Germinal center (tissue), 1 donor: ENCODE measurements around the gene ARHGAP1.

Experiments used
- DNase-seq: peaks from one replicate; pipeline ENCODE4 v3.0.0; 2012; ENCODE audit warnings: mixed read lengths, low spot score

The ARHGAP1 gene

DNA sequence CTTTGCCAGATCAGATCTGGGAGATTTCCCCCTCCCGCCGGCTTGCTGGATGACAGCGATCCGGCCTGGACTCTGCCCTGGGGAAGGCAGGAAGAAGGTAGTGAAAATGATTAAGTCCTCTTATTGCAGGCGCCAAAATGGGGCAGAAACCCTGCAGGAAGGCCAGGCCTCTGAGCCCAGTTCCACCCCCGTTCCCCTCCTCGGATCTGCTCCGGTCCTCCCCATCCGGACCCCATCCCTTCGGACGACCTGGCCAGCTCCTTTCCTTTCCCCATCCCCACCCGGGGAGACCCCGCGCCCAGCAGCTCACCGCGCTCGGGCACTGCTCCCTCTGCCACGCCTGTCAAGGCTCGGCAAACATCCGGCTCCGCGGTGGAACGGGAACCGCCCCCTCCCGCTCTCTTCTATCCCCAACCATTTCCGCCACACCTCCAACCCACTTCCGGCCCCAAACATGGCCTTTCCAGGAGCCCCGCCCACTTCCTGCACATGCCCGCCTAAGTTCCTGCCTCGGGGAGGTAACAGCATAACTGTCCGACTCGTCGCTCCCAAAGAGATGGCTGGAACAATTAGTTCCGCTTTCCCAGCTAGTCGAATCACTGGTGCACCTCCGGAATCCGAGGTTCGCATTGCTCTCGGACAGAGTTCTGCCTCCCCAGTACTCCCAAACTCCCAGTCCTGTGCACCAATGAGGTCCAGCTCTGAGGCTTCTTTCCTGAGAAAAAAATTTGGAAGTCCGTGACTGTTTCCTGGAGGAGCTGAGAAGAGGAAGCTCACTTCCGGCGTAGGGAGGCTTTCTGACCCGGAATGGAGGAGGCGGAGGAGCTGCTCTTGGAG lies at the start of gene ARHGAP1, which contains the start of gene ZNF408:
ARHGAP1 (minus strand) TSS at position 379 of the 837 bp plus-strand sequence. CDS start 4,512 bp downstream, outside the sequence.
ZNF408 (plus strand) TSS at position 791 of the 837 bp plus-strand sequence; CDS start at position 808, 17 bp downstream.
- peak; percentile 95 for DNase-seq

DNA sequence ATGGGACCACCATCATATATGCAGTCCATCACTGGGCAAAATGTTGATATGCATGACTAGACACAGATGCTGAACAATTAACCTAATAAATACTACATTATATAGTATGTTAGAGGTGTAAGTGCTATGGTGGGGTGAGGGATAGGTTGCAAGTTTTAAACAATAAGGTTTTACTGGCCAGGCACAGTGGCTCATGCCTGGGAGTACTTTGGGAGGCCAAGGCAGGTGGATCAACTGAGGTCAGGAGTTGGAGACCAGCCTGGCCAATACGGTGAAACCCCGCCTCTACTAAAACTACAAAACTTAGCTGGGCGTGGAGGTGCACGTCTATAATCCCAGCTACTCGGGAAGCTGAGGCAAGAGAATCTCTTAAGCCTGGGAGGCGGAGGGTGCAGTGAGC lies 46.7 kb upstream of the ARHGAP1 start:
- no peak for DNase-seq

DNA sequence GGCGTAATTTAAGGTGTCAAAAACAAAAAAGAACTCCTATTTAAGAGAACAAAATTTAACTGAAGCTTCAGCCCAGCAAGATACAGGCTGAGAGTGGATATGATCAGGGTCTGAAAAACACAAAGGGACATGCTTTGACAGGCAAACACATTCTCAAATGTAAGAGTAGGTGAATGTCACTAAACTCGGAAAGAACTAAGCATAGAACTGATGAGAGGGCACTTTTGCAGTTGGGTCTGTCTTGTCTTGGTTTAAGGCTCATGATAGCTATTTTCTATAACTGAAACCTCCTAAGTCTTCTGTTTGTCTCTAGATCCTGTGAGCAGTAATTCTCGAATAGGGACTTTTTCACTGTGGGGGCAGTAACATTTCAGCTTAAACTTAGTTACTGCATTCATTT lies 45.6 kb upstream of the ARHGAP1 start:
- no peak for DNase-seq

DNA sequence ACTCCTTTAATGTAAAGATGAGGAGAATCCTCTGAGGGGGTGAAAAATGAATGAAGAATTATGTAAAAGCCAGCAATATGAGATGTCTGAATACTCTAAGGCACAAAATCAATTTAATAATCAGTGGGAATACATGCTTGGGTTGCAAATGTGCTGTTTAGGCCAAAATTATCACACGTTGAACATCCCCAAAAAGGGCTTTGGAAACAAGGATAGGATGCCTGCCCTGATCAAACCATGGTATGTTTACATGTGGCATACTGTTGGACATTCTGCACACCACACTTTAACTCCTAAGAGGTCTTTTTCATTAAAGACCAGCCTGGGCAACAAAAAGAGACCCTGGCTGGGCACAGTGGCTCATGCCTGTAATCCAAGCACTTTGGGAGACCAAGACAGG lies 44.9 kb upstream of the ARHGAP1 start:
- no peak for DNase-seq

DNA sequence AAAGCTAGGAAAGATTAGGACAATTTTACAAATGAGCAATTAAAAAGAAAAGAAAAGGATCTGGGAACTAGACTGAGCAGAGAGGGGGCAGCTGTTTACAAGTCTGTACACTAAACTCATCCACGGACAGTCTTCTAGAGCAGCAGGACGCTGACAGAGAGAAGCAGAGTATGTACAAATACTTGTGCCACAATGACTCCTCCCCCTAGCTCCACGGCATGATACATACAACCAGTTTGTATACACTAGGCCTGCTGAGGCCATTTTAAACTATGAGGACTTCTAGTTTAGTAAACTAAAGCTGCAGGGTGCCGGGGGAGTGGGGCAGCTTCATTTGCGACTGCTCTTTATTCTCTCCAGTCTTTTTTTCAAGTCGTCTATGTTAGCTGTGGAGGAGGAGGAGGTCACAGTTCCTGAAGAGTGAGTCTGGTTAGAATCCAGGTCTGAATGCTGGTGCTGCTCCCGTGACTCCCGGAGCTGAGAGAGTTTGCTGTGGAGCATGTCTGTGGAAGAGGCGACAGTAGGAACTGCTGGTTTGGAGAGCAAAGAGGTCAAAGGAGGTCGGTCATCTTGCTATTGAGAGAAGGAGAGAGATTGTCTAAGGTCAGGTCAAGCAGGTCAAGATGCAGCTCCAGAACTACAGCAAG lies 43.4 kb upstream of the ARHGAP1 start:
- no peak for DNase-seq

DNA sequence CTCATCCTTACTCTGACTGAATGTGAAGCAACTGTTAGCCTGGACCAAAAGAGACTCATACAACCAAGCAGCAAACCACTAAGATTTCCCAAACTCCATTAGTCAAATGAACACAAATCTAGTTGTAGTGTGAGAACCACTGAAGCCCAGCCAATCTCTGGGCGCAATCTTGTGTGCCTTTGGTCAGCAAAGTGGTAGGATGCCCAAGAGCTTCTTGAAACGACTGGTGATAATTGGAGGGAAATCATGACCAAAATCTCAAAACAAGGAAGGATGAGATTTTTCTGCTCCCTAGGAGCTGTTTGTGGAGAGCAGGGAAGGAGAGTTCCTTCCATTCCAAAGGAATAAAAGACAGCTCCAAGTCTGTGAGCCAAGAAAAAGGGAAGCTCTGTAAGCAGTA lies 42.6 kb upstream of the ARHGAP1 start:
- DNase-seq, result no peak

DNA sequence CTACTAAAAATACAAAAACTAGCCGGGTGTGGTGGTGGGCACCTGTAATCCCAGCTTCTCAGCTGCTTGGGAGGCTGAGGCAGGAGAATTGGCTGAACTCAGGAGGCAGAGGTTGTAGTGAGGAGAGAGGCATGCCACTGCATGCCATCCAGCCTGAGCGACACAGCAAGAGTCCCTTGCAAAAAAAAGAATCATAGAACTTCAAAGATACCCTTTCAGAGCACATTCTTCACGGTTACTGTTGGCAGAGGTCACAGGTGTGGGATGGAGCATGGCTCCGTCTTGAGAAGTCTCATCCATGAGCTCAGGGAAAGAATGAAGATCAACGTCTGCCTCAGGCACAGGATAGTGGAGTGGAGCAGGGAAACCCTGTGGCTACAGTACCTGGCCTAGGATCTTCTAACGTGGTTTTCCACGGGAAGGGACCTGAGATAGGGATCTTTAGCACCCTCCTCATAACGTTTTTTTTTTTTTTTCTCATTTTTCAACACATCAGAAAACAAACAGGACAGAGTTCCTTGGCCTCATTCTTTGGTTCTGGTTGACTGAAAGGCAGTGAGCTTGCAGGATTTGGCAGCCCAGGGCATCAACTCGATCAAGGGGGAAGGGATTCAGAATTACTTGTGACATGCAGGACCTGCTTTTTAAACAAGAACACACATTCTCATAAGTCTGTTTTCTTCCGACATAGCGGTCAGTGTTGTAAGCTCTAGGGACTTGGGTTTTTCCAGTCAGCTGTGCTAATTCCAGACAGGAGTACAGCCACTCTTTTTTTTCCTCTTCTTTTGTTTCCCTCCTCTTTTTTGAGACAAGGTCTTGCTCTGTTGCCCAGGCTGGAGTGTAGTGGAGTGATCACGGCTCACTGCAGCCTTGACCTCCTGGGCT lies 41.4 kb upstream of the ARHGAP1 start:
- DNase-seq, result no peak

DNA sequence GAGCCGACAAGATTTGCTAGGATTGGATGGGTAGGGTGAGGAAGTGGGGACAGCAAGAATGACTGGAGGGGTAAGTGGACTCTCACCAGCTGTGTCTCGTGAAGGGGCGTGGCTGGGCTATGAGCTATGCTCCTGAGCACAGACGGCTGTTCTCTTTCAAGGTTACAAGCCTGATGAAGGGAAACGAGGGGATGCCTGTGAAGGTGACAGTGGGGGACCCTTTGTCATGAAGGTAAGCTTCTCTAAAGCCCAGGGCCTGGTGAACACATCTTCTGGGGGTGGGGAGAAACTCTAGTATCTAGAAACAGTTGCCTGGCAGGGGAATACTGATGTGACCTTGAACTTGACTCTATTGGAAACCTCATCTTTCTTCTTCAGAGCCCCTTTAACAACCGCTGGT lies 38.5 kb upstream of the ARHGAP1 start:
- DNase-seq, result no peak

DNA sequence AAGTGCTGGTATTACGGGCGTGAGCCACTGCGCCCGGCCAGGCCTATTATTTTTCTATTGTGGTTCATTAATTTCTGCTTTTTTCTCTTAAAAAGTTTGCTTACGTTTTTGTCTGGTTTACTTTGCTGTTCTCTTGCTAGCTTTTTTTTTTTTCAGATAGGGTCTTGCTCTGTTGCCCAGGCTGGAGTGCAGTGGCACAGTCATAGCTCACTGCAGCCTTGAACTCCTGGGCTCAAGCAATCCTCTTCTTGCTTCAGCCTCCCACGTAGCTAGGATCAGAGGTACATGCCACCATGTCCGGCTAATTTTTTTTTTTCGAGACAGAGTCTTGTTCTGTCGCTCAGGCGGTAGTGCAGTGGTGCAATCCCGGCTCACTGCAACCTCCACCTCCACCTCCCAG lies 37.3 kb upstream of the ARHGAP1 start:
- no peak for DNase-seq

DNA sequence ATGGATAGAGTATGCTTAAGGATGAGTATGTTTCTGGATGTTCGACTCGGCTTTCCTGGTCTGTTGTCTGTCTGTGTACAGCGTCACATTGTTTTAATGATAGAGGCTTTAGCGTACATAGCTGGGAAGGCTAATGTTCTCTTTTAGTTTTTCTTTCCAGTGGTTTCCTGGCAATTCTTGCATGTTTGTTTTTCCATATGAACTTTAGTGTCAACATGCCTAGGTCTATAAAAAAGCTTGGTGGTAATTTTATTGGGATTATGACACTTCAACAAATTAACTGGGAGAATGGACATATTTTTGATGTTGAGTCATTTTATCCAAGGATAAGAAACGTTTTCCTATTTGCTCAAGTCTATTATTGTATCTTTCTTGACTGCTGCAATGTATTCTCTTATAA lies 36.2 kb upstream of the ARHGAP1 start:
- DNase-seq, result no peak

DNA sequence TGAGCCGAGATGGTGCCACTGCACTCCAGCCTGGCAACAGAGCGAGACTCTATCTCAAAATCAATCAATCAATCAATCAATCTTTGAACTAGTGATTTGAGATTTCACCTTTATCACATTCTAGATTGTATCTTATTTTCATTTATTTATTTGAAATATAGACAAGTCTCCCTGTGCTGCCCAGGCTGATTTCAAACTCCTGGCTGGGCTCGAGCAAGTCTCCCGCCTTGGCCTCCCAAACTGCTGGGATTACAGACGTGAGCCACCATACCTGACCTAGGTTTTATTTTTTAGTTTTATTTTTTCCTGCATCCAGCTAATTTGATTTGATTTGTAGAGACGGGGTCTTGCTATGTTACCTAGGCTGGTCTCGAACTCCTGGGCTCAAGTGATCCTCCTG lies 35.7 kb upstream of the ARHGAP1 start:
- no peak for DNase-seq

DNA sequence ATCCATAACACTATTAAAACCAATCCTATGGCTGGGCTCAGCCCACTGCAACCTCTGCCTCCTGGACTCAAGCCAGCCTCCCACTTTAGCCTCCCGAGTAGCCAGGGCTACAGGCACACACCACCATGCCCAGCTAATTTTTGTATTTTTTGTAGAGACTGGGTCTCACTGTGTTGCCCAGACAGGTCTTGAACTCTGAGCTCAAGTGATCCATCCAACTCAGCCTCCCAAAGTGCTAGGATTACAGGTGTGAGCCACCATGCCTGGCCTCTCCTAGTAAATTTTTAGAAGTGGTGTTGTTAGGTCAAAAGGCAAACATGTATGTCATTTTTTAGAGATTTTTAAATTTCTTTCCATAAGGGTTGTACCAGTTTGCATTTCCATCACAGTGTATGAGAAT lies 32.8 kb upstream of the ARHGAP1 start:
- no peak for DNase-seq

DNA sequence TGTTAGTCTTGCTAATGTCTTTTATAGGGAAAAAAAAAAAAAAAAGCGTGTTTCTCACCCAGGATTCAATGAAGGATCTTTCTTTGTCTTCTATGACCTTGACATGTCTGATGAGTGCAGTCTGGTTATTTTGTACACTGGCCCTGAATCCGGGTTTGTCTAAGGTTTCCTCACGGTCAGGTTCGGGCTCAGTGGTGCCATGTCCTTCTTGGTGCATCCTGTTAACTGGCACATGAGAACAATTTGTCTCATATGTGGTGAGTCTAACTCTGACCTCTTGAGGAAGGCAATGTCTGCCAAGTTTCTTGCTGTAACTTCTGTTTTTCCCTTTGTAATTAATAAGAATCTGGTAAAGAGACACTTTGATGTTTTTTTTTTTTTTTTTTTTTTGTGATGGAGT lies 31.1 kb upstream of the ARHGAP1 start:
- no peak for DNase-seq

DNA sequence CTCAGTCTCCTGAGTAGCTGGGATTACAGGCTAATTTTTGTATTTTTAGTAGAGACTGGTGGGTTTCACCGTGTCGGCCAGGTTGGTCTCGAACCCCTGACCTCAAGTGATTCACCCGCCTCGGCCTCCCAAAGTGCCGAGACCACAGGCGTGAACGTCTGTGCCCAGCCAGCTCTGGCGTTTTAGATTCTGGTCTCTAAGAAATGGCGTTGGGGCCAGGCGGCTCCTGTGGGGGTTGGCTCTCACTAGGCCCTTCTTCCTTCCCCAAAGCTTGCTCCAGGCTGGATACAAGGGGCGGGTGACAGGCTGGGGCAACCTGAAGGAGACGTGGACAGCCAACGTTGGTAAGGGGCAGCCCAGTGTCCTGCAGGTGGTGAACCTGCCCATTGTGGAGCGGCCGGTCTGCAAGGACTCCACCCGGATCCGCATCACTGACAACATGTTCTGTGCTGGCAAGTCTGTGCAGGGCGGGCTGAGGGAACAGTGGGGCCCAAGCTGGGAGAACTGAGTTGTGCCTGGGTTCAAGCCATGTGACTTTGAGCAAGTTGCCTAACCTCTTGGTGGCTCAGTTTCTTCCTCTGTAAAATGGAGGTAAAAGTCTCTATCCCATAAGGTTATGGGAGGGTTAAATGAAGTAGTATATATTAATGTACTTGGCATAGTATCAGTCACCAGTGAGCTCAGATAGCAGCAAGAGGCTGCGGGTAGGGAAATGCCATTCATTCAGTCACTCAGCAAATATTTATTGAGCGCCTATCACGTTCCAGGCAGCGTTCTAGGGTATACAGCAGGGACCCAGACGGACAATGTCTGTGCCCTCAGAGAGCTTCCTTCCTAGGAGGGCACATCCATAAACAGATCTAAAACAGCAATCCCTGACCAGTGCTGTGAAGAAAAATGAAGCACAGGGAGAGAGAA lies 28.9 kb upstream of the ARHGAP1 start:
- no peak for DNase-seq

DNA sequence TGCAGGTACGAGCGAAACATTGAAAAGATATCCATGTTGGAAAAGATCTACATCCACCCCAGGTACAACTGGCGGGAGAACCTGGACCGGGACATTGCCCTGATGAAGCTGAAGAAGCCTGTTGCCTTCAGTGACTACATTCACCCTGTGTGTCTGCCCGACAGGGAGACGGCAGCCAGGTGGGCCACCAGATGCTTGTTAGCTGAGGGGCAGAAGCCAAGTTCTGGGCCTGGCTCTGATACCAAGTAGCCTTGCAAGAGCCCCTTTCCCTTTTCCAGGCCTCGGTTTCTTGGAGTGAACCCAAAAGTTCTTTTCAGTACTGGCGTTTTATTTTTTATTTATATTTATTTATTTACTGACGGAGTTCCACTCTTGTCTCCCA lies 28.2 kb upstream of the ARHGAP1 start:
- DNase-seq, result no peak

DNA sequence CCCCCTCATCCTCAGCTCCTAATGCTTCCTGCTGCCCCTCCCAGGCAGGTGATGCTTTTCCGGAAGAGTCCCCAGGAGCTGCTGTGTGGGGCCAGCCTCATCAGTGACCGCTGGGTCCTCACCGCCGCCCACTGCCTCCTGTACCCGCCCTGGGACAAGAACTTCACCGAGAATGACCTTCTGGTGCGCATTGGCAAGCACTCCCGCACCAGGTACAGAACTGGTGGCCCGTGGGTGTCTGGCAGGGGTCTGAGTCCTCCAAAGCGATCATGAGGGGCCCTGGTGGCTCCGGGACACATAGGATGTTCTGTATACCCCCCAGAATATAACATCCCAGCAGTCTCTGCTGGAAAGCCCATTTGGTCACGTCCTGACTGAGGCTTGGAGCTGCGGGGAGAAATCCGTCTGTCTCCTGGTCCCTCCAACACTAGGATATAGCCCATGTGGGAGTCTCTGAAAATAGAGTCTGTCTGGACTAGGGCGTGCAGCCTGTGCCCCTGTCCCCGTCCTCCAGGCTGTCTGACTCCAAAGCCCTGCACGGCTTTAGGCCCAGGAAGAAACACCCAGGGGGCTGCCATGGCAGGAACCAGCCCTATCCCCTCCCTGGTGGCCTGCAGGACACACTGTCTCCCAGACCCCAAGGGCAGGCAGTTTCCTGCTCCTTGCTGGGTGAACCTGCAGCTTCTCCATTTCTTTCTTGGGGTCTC lies 27.7 kb upstream of the ARHGAP1 start:
- DNase-seq, result no peak

DNA sequence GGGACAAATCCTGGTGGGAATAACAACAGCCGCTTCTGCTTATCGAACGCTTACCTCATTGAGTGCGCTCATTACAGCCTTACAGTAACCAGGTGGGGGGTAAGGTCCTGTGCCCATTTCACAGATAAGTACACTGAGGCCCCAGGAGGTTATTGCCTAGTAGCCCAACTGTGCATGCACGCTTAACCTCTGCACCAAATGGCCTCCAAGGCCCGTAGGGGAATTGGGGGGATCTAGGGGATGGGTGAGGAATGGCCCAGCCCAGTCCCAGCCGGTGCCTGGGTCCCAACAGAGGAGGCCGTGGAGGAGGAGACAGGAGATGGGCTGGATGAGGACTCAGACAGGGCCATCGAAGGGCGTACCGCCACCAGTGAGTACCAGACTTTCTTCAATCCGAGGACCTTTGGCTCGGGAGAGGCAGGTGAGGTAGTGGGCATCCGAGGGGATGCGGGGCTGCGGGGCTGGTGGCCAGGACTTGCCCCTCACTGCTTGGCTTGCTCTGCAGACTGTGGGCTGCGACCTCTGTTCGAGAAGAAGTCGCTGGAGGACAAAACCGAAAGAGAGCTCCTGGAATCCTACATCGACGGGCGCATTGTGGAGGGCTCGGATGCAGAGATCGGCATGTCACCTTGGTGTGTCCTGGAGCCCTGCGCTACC lies 25.9 kb upstream of the ARHGAP1 start:
- DNase-seq, result no peak

DNA sequence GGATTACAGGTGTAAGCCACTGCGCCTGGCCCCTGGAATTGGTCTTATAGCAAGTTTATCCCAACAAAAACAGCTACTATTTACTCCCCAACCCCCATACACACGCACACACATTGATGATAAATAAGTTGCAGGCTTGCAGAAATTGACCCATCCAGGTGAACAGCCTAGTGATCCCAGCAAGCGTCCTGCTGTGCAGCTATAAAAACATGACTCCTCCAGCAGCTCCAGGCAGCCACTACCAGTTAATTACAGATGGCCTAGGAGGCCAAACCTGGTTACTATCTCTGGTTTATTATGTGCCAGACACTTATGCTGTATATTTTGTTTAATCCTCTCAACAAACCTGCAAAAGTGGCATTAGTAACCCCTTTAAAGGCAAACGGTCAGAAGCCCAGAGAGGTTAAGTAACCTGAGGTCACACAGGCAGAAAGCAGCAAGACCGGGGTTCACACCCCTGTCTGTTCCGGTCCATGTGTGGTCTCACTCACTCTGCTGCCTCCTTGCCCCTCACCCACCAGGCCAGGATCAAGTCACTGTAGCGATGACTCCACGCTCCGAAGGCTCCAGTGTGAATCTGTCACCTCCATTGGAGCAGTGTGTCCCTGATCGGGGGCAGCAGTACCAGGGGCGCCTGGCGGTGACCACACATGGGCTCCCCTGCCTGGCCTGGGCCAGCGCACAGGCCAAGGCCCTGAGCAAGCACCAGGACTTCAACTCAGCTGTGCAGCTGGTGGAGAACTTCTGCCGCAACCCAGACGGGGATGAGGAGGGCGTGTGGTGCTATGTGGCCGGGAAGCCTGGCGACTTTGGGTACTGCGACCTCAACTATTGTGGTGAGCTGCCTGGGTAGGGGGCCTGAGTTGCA lies 25.2 kb upstream of the ARHGAP1 start:
- DNase-seq, result no peak

DNA sequence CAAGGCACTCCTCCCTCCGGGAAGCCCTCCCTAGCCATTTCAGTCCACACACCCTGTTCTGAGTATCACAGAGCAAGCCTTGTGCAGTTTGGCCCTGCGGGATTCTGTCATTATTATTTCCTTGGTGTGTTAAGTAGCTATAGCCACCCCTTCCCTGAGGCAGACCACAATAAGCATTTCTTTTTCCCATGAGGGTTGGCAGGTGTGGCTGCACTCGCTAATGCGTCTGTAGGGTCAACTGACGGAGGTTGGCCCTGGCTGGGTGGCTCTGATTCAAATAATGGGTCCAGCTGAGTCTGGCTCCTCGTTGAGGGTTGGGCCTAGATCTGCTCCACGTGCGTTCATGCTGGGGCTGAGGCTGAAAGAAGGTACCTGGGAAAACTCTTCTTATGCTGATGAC lies 23.7 kb upstream of the ARHGAP1 start:
- no peak for DNase-seq

DNA sequence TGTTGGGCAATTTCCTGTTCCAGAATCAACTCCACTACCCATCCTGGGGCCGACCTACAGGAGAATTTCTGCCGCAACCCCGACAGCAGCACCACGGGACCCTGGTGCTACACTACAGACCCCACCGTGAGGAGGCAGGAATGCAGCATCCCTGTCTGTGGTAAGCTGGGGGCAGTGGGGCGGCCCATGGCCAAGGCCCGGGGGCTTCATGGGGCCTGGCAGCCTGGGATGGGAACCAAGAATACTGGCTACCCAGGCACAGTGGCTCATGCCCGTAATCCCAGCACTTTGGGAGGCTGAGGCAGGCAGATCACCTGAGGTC lies 22.9 kb upstream of the ARHGAP1 start:
- DNase-seq, result no peak
